Measurements from ENCODE around the gene WSCD1. TPM values are rescaled to one million over a fixed set of nuclear protein-coding genes. Genes with fewer than 3 reads are reported as not detected.

The WSCD1 gene
- polyA plus RNA-seq, 1 donor from 2014 or later = 9.5 TPM

DNA sequence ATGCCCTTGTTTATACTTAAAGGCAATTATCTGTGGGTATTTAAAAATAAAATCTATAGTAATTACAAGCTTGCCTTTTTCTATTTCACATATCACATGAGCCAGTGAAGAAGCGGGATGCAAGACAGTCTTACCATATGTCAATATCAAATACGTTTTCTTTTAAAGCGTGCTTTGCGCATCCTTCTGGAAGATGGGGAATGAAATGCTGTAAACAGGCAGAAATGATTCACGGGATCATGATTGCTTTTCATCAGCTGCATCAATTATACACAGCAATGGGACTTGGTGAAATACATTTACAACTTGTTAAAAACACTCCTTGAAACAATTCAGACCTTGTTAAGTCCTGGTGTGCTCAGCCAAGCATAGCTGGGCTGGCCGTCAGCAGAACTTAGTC, 72.5 kb downstream of the WSCD1 start:
- no peaks in the 10 kb centered on the region for H3K9me2 ChIP-seq (ENCODE audit: insufficient read depth, low read length)
- H3K36me3 ChIP-seq (ENCODE audit: insufficient read depth, low read length) = no peaks in the 10 kb centered on the region
- no peaks in the 10 kb centered on the region for H4K20me1 ChIP-seq (ENCODE audit: insufficient read depth)
- H3K9me3 ChIP-seq (ENCODE audit: low read length) = no peaks in the 10 kb centered on the region
- H3K27ac ChIP-seq (ENCODE audit: low read length) = no peak overlapping the region
- H3K9ac ChIP-seq (ENCODE audit: low read length) = no peak overlapping the region
- TF ChIP-seq SMC3 (conservative IDR thresholded peaks at IDR 0.05; ENCODE audit: poor library complexity) (no peak), TAF1 (IDR thresholded peaks at IDR 0.05; ENCODE audit: low read depth) (no peak), POLR2AphosphoS5 (IDR thresholded peaks at IDR 0.05) (no peak), EP300 (conservative IDR thresholded peaks at IDR 0.05; ENCODE audit: poor library complexity, severe bottlenecking) (no peak), EZH2 (IDR thresholded peaks at IDR 0.05; ENCODE audit: borderline replicate concordance, insufficient read depth, low read length, poor library complexity, severe bottlenecking) (no peak), REST (IDR thresholded peaks at IDR 0.05; ENCODE audit: borderline replicate concordance) (no peak), RAD21 (conservative IDR thresholded peaks at IDR 0.05) (no peak), MXI1 (conservative IDR thresholded peaks at IDR 0.05; ENCODE audit: poor library complexity, severe bottlenecking) (no peak)
- TF ChIP-seq, protein P1, sequence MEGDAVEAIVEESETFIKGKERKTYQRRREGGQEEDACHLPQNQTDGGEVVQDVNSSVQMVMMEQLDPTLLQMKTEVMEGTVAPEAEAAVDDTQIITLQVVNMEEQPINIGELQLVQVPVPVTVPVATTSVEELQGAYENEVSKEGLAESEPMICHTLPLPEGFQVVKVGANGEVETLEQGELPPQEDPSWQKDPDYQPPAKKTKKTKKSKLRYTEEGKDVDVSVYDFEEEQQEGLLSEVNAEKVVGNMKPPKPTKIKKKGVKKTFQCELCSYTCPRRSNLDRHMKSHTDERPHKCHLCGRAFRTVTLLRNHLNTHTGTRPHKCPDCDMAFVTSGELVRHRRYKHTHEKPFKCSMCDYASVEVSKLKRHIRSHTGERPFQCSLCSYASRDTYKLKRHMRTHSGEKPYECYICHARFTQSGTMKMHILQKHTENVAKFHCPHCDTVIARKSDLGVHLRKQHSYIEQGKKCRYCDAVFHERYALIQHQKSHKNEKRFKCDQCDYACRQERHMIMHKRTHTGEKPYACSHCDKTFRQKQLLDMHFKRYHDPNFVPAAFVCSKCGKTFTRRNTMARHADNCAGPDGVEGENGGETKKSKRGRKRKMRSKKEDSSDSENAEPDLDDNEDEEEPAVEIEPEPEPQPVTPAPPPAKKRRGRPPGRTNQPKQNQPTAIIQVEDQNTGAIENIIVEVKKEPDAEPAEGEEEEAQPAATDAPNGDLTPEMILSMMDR (IDR thresholded peaks at IDR 0.05; ENCODE audit: poor library complexity, severe bottlenecking) = no peak
- H3K27me3 ChIP-seq (ENCODE audit: insufficient read depth, low read depth, low read length) = no peaks in the 10 kb centered on the region
- H3K4me2 ChIP-seq (ENCODE audit: low read length) = no peak overlapping the region
- no peaks in the 10 kb centered on the region for H3K79me2 ChIP-seq (replicated peaks; ENCODE audit: insufficient read depth, low read length)
- no peaks in the 10 kb centered on the region for H3F3A ChIP-seq (ENCODE audit: insufficient read depth, low read length, poor library complexity, severe bottlenecking)
- H3K4me3 ChIP-seq (ENCODE audit: low read length) = no peak overlapping the region
- H2AFZ ChIP-seq (ENCODE audit: low read depth, low read length) = no peak overlapping the region

DNA sequence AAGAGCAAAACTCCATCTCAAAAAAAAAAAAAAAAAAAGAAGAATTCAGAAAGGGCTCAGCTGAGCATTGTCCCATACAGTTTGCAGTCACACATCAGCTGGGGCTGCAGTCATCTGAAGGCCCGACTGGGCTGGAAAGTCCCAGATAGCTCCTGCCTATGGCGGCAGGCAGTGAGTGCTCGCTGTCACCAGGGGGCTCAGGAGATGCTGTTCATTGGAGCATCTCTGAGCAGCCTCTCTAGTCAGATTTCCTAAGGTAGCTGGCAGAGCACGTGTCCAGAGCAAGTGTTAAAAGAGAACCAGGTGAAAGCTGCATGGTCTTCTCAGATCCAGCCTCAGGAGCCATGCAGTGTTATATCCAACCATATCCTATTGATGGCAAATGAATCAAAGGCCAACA, 75.8 kb downstream of the WSCD1 start:
- Histone ChIP-seq H3K27me3 (ENCODE audit: insufficient read depth, low read depth, low read length) (no peaks in the 10 kb centered on the region), H3K9me2 (ENCODE audit: insufficient read depth, low read length) (no peaks in the 10 kb centered on the region), H3K4me3 (ENCODE audit: low read length) (no peak overlapping the region), H3K9me3 (ENCODE audit: low read length) (no peaks in the 10 kb centered on the region), H4K20me1 (ENCODE audit: insufficient read depth) (no peaks in the 10 kb centered on the region), H3K4me2 (ENCODE audit: low read length) (no peak overlapping the region), H2AFZ (ENCODE audit: low read depth, low read length) (no peak overlapping the region), H3F3A (ENCODE audit: insufficient read depth, low read length, poor library complexity, severe bottlenecking) (no peaks in the 10 kb centered on the region), H3K9ac (ENCODE audit: low read length) (no peak overlapping the region), H3K36me3 (ENCODE audit: insufficient read depth, low read length) (no peaks in the 10 kb centered on the region), H3K27ac (ENCODE audit: low read length) (no peak overlapping the region), H3K79me2 (replicated peaks; ENCODE audit: insufficient read depth, low read length) (no peaks in the 10 kb centered on the region)
- TF ChIP-seq RAD21 (conservative IDR thresholded peaks at IDR 0.05) = no peak
- TF ChIP-seq, protein P1 (IDR thresholded peaks at IDR 0.05; ENCODE audit: poor library complexity, severe bottlenecking) = no peak
- TF ChIP-seq EP300 (conservative IDR thresholded peaks at IDR 0.05; ENCODE audit: poor library complexity, severe bottlenecking) = no peak
- TF ChIP-seq TAF1 (IDR thresholded peaks at IDR 0.05; ENCODE audit: low read depth) = no peak
- no peak for TF ChIP-seq REST (IDR thresholded peaks at IDR 0.05; ENCODE audit: borderline replicate concordance)
- TF ChIP-seq EZH2 (IDR thresholded peaks at IDR 0.05; ENCODE audit: borderline replicate concordance, insufficient read depth, low read length, poor library complexity, severe bottlenecking) = no peak
- TF ChIP-seq SMC3 (conservative IDR thresholded peaks at IDR 0.05; ENCODE audit: poor library complexity) = no peak
- no peak for TF ChIP-seq MXI1 (conservative IDR thresholded peaks at IDR 0.05; ENCODE audit: poor library complexity, severe bottlenecking)
- no peak for TF ChIP-seq POLR2AphosphoS5 (IDR thresholded peaks at IDR 0.05)

Measured in neural cell (in vitro differentiated cells).